Fibroblast of peridontal ligament (primary cell): ENCODE data around the gene SKIC8.
"Not testable (repeated sequence)": the region's sequence is repeated elsewhere in the genome, so short reads cannot be mapped to it uniquely, and the experiment has no call there.

Source experiments
- DNase-seq: peaks from one replicate; pipeline ENCODE4 v3.0.0-alpha.2; 2010; ENCODE audit errors: extremely low read depth

Gene SKIC8

GRCh38 chr15:78256044-78256437, 43.4 kb downstream of the SKIC8 start:
- DNase-seq: no peak

GRCh38 chr15:78255421-78256043, 43.9 kb downstream of the SKIC8 start:
- no peak for DNase-seq

GRCh38 chr15:78251136-78251535, 48.3 kb downstream of the SKIC8 start:
- no peak for DNase-seq

- no peak for DNase-seq
Measured at GRCh38 chr15:78249131-78249530, 50.3 kb downstream of the SKIC8 start.

- no peak for DNase-seq
Measured at GRCh38 chr15:78247911-78248310, 51.5 kb downstream of the SKIC8 start.

- not testable (repeated sequence) for DNase-seq
Measured at GRCh38 chr15:78245976-78246620, 53.3 kb downstream of the SKIC8 start.

GRCh38 chr15:78245392-78245791, 54.0 kb downstream of the SKIC8 start:
- DNase-seq: not testable (repeated sequence)

GRCh38 chr15:78244893-78245292, 54.5 kb downstream of the SKIC8 start:
- no peak for DNase-seq

- DNase-seq: no peak
Measured at GRCh38 chr15:78244101-78244500, 55.3 kb downstream of the SKIC8 start.

GRCh38 chr15:78243491-78243941, 55.9 kb downstream of the SKIC8 start:
- DNase-seq: no peak

GRCh38 chr15:78243058-78243457, 56.4 kb downstream of the SKIC8 start:
- DNase-seq: no peak

GRCh38 chr15:78242128-78242527, 57.3 kb downstream of the SKIC8 start:
- no peak for DNase-seq

- peak; percentile 67 for DNase-seq
Measured at GRCh38 chr15:78241017-78241416, 58.4 kb downstream of the SKIC8 start.

- no peak for DNase-seq
Measured at GRCh38 chr15:78239811-78240210, 59.6 kb downstream of the SKIC8 start.

GRCh38 chr15:78237146-78237545, 62.3 kb downstream of the SKIC8 start:
- DNase-seq: no peak

- no peak for DNase-seq
Measured at GRCh38 chr15:78236491-78236890, 62.9 kb downstream of the SKIC8 start.

- no peak for DNase-seq
Measured at GRCh38 chr15:78234515-78235040, 64.8 kb downstream of the SKIC8 start, which contains the start of gene ACSBG1. Gene ACSBG1, minus strand, starts transcription at chr15:78234565. Its CDS starts 64 bp downstream, at chr15:78234501.

- DNase-seq: no peak
Measured at GRCh38 chr15:78233496-78233895, 65.9 kb downstream of the SKIC8 start.
